MM.1S (cell line): ENCODE data around the gene DENND1A.

Experiments used
- DNase-seq: peaks from one replicate; pipeline ENCODE4 v3.0.0-alpha.2; 2015
- H2AFZ ChIP-seq: fragments of 300-600 bp; sonication (generic); 2 replicates; pipeline ENCODE4 v1.6.0; 2016; ENCODE audit warnings: antibody characterized with exemption, low read length
- H3F3A ChIP-seq: fragments of 300-600 bp; sonication (generic); 2 replicates; pipeline ENCODE4 v1.6.1; 2016; ENCODE audit warnings: mild to moderate bottlenecking, antibody characterized with exemption, low read length, moderate library complexity, mixed read lengths; ENCODE audit not compliant: insufficient read depth
- H3K27ac ChIP-seq: fragments of 300-600 bp; sonication (generic); 2 replicates; pipeline ENCODE4 v1.5.1; 2016; ENCODE audit warnings: mild to moderate bottlenecking, low read length
- H3K27me3 ChIP-seq: fragments of 300-600 bp; sonication (generic); replicated peaks from 2 replicates; pipeline ENCODE4 v1.6.0; 2016; ENCODE audit warnings: low read length; ENCODE audit not compliant: insufficient read depth
- H3K36me3 ChIP-seq: fragments of 300-600 bp; sonication (generic); replicated peaks from 2 replicates; pipeline ENCODE4 v1.6.1; 2016; ENCODE audit warnings: mild to moderate bottlenecking, low read length, mixed read lengths; ENCODE audit not compliant: insufficient read depth
- H3K4me1 ChIP-seq: fragments of 300-600 bp; sonication (generic); 2 replicates; pipeline ENCODE4 v1.6.1; 2016; ENCODE audit warnings: low read length, mixed read lengths
- H3K4me2 ChIP-seq: fragments of 300-600 bp; sonication (generic); 2 replicates; pipeline ENCODE4 v1.6.0; 2016; ENCODE audit warnings: low read depth, low read length
- H3K4me3 ChIP-seq: fragments of 300-600 bp; sonication (generic); 2 replicates; pipeline ENCODE4 v1.5.1; 2016; ENCODE audit warnings: low read length, mixed read lengths
- H3K79me2 ChIP-seq: fragments of 300-600 bp; sonication (generic); 2 replicates; pipeline ENCODE4 v1.6.1; 2016; ENCODE audit warnings: mixed run types, low read length, mixed read lengths
- H3K9ac ChIP-seq: fragments of 300-600 bp; sonication (generic); 2 replicates; pipeline ENCODE4 v1.6.1; 2016; ENCODE audit warnings: low read length, mixed read lengths
- H3K9me2 ChIP-seq: fragments of 300-600 bp; sonication (generic); replicated peaks from 2 replicates; pipeline ENCODE4 v1.6.1; 2016; ENCODE audit warnings: mild to moderate bottlenecking, low read length, mixed read lengths; ENCODE audit not compliant: insufficient read depth
- H3K9me3 ChIP-seq: fragments of 300-600 bp; sonication (generic); replicated peaks from 2 replicates; pipeline ENCODE4 v1.6.1; 2016; ENCODE audit warnings: mild to moderate bottlenecking, low read length, mixed read lengths; ENCODE audit not compliant: insufficient read depth
- H4K20me1 ChIP-seq: fragments of 300-600 bp; sonication (generic); 2 replicates; pipeline ENCODE4 v1.6.1; 2016; ENCODE audit warnings: mild to moderate bottlenecking, low read length, moderate library complexity, mixed read lengths; ENCODE audit not compliant: insufficient read depth
- CTCF ChIP-seq: fragments of 300-600 bp; sonication (generic); IDR thresholded peaks from 2 replicates; pipeline ENCODE4 v1.5.1; 2016; ENCODE audit warnings: antibody characterized with exemption, low read length, mixed read lengths
- EZH2 ChIP-seq: fragments of 300-600 bp; sonication (generic); optimal IDR thresholded peaks from 2 replicates; pipeline ENCODE3; 2017; ENCODE audit warnings: low read depth, mild to moderate bottlenecking, antibody characterized with exemption, low read length, mixed read lengths
- EZH2phosphoT487 ChIP-seq: fragments of 300-600 bp; sonication (generic); IDR thresholded peaks from 2 replicates; pipeline ENCODE4 v1.6.1; 2018; ENCODE audit warnings: antibody characterized with exemption, low read length

Gene DENND1A

DNA sequence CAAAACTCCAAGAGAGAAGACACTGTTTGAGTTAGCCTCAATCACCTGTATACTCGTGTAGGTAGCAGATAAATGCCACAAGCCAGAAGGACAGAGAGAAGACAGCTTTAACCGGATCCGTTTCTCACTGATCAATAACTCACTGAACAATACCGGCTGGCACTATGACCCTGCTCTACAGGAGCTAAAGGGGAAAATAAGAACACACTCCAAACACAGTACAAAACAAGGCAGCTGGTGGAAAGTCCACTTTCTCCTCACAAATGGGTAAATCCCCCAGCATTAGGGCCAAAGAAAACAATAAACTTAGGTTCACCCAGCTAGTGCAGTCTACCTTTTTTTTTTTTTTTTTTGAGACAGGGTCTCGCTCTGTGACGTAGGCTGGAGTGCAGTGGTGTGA lies 404.5 kb downstream of the DENND1A start:
- no peaks in the 10 kb centered on the region for H3K79me2 ChIP-seq
- H3F3A ChIP-seq, result no peaks in the 10 kb centered on the region
- no peaks in the 10 kb centered on the region for H3K27me3 ChIP-seq
- no peaks in the 10 kb centered on the region for H4K20me1 ChIP-seq
- H3K4me2 ChIP-seq, result no peak overlapping the region
- no peak for TF ChIP-seq EZH2phosphoT487
- no peak for TF ChIP-seq EZH2
- no peak for TF ChIP-seq CTCF
- no peak overlapping the region for H2AFZ ChIP-seq
- no peak overlapping the region for H3K27ac ChIP-seq
- H3K4me1 ChIP-seq, result no peaks in the 10 kb centered on the region
- H3K36me3 ChIP-seq, result no peaks in the 10 kb centered on the region
- H3K4me3 ChIP-seq, result no peak overlapping the region
- H3K9me2 ChIP-seq, result no peaks in the 10 kb centered on the region
- H3K9ac ChIP-seq, result no peak overlapping the region
- no peak for DNase-seq
- no peaks in the 10 kb centered on the region for H3K9me3 ChIP-seq

DNA sequence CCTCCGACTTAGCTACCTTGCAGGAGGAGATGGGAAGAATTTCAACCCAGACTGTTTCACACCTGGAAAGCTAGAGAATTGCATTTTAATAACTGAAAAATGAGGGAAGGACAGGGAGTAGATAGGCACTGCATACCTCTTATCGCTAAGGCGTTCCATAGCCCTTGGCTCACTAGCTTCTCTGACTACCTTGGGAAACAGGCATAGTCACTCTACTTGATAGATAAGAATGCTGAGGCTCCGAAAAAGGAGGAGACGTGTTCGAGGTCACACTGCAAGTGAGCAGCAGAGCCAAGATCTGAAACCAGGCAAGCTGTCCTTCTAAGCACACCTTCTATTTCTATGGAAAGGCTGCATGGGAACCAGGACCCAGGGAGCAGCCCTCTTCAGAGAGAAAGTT lies 405.1 kb downstream of the DENND1A start:
- no peaks in the 10 kb centered on the region for H3K27me3 ChIP-seq
- TF ChIP-seq CTCF (no peak), EZH2 (no peak), EZH2phosphoT487 (no peak)
- H3F3A ChIP-seq, result no peaks in the 10 kb centered on the region
- no peak overlapping the region for H3K9ac ChIP-seq
- no peak overlapping the region for H3K4me3 ChIP-seq
- DNase-seq, result no peak
- H3K9me2 ChIP-seq, result no peaks in the 10 kb centered on the region
- no peaks in the 10 kb centered on the region for H3K36me3 ChIP-seq
- no peaks in the 10 kb centered on the region for H3K9me3 ChIP-seq
- H3K79me2 ChIP-seq, result no peaks in the 10 kb centered on the region
- no peak overlapping the region for H2AFZ ChIP-seq
- no peak overlapping the region for H3K4me2 ChIP-seq
- H4K20me1 ChIP-seq, result no peaks in the 10 kb centered on the region
- H3K4me1 ChIP-seq, result no peaks in the 10 kb centered on the region
- H3K27ac ChIP-seq, result no peak overlapping the region

DNA sequence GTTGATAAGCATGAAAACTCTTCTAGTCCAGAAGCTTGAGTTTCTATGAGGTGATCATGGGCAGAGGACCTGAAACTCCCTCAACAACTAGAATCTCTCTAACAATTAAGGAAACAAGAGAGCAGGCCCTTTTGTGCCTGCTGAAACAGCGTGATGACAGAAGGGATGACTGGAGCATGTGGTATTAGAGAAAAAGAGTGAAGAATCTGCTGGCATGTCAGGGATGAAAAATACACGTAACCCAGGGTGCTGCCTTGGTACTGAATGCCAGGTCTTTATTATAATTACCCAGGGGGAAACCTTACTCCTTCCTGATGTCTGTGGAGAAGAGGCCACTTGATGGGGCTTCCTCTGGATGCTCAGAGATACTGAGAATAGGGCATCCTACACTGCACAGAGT lies 406.1 kb downstream of the DENND1A start:
- Histone ChIP-seq H3K36me3 (no peaks in the 10 kb centered on the region), H3K4me1 (no peaks in the 10 kb centered on the region), H3K4me3 (no peak overlapping the region), H3K9me2 (no peaks in the 10 kb centered on the region), H2AFZ (no peak overlapping the region), H4K20me1 (no peaks in the 10 kb centered on the region), H3K4me2 (no peak overlapping the region), H3K27ac (no peak overlapping the region), H3K27me3 (no peaks in the 10 kb centered on the region), H3K79me2 (no peaks in the 10 kb centered on the region), H3K9me3 (no peaks in the 10 kb centered on the region), H3K9ac (no peak overlapping the region), H3F3A (no peaks in the 10 kb centered on the region)
- no peak for TF ChIP-seq CTCF
- no peak for TF ChIP-seq EZH2phosphoT487
- no peak for TF ChIP-seq EZH2
- DNase-seq, result no peak

DNA sequence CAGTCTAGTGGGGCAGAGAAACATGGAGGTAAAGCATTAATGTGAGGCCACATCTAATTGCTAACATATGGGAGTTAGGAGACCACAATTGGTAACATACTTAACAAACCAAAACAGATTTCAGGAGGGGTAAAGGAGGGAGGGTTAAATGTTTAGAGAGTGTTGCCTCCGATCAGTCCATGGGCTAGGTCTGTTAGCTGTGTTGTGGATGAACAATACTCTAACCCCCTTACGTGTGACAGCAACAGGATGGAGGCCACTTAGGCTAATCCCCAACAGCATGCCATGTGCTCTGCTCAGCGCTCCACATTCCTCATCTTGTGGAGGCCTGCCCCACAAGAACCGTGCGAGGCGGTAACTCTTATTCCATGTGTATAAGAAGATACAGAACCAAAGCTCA lies 406.9 kb downstream of the DENND1A start:
- no peaks in the 10 kb centered on the region for H3K4me1 ChIP-seq
- H3K9me2 ChIP-seq, result no peaks in the 10 kb centered on the region
- no peak overlapping the region for H2AFZ ChIP-seq
- no peak overlapping the region for H3K9ac ChIP-seq
- H3K36me3 ChIP-seq, result no peaks in the 10 kb centered on the region
- DNase-seq, result no peak
- no peaks in the 10 kb centered on the region for H3K9me3 ChIP-seq
- H3K27me3 ChIP-seq, result no peaks in the 10 kb centered on the region
- no peaks in the 10 kb centered on the region for H3K79me2 ChIP-seq
- H4K20me1 ChIP-seq, result no peaks in the 10 kb centered on the region
- no peak overlapping the region for H3K27ac ChIP-seq
- H3K4me2 ChIP-seq, result no peak overlapping the region
- no peak overlapping the region for H3K4me3 ChIP-seq
- no peak for TF ChIP-seq EZH2
- TF ChIP-seq CTCF, result no peak
- TF ChIP-seq EZH2phosphoT487, result no peak
- no peaks in the 10 kb centered on the region for H3F3A ChIP-seq
